C4-2B (cell line): ENCODE data around the gene ZNF418.

Experiments
- CTCF ChIP-seq: fragments of 450-650 bp; conservative IDR thresholded peaks from 2 replicates; pipeline ENCODE4 v1.5.1; 2017; ENCODE audit warnings: mild to moderate bottlenecking
- ZFX ChIP-seq: fragments of 450-650 bp; IDR thresholded peaks from 2 replicates; pipeline ENCODE4 v1.6.1; 2017

GRCh38 chr19:57974434-57974833 is 39.2 kb upstream of the ZNF418 start, which contains the start of gene C19orf18:
- no peak for TF ChIP-seq CTCF
- TF ChIP-seq ZFX: no peak
